Measurements from ENCODE around the gene CTDSP2. TPM values are rescaled to one million over a fixed set of nuclear protein-coding genes. Genes with fewer than 3 reads are reported as not detected.

CTDSP2 gene
- polyA plus RNA-seq, 2 of the 4 experiments (the other 2 are of a cell fraction): 31.3 to 87.7 TPM

GRCh38 chr12:57808351-57808750, 38.2 kb downstream of the CTDSP2 start:
- ATAC-seq (no peak), DNase-seq (ENCODE audit: low read depth in 1 of 2, low spot score in 1 of 2) (no peak), FAIRE-seq (no peak)
- Histone ChIP-seq H3K4me3 (no peak overlapping the region), H3K9me3 (no peaks in the 10 kb centered on the region), H3K27ac (no peak overlapping the region), H3K4me2 (no peak overlapping the region), H3K4me1 (peaks cover 11% of the 10 kb centered on the region)
- CTCF ChIA-PET: interaction anchor here (0.6 to 1.7 kb wide), 5 partner anchors 24 to 94 kb away, joined by 3 to 6 read pairs (median 4); partner anchors contain the start of gene TSFM
- POLR2A ChIA-PET: no interaction called here
- WGBS (ENCODE audit: missing lambda C conversion rate): 68% methylated on average over 5 of the region's 5 CpGs
- TF ChIP-seq PHF8 (IDR thresholded peaks at IDR 0.05; ENCODE audit: borderline replicate concordance, low read depth): no peak
- TF ChIP-seq, protein P1, sequence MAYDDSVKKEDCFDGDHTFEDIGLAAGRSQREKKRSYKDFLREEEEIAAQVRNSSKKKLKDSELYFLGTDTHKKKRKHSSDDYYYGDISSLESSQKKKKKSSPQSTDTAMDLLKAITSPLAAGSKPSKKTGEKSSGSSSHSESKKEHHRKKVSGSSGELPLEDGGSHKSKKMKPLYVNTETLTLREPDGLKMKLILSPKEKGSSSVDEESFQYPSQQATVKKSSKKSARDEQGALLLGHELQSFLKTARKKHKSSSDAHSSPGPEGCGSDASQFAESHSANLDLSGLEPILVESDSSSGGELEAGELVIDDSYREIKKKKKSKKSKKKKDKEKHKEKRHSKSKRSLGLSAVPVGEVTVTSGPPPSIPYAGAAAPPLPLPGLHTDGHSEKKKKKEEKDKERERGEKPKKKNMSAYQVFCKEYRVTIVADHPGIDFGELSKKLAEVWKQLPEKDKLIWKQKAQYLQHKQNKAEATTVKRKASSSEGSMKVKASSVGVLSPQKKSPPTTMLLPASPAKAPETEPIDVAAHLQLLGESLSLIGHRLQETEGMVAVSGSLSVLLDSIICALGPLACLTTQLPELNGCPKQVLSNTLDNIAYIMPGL (CRISPR knock-in tag; IDR thresholded peaks at IDR 0.05; ENCODE audit: borderline replicate concordance): no peak
- TF ChIP-seq CEBPB (IDR thresholded peaks at IDR 0.05): no peak
- TF ChIP-seq, protein P2, sequence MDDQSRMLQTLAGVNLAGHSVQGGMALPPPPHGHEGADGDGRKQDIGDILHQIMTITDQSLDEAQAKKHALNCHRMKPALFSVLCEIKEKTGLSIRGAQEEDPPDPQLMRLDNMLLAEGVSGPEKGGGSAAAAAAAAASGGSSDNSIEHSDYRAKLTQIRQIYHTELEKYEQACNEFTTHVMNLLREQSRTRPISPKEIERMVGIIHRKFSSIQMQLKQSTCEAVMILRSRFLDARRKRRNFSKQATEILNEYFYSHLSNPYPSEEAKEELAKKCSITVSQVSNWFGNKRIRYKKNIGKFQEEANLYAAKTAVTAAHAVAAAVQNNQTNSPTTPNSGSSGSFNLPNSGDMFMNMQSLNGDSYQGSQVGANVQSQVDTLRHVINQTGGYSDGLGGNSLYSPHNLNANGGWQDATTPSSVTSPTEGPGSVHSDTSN (IDR thresholded peaks at IDR 0.05): no peak
- no peak for TF ChIP-seq FOSB (CRISPR knock-in tag; IDR thresholded peaks at IDR 0.05)
- TF ChIP-seq, protein P3, sequence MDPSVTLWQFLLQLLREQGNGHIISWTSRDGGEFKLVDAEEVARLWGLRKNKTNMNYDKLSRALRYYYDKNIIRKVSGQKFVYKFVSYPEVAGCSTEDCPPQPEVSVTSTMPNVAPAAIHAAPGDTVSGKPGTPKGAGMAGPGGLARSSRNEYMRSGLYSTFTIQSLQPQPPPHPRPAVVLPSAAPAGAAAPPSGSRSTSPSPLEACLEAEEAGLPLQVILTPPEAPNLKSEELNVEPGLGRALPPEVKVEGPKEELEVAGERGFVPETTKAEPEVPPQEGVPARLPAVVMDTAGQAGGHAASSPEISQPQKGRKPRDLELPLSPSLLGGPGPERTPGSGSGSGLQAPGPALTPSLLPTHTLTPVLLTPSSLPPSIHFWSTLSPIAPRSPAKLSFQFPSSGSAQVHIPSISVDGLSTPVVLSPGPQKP (IDR thresholded peaks at IDR 0.05; ENCODE audit: low read depth, low read length): no peak
- no peak for TF ChIP-seq FOSL2 (IDR thresholded peaks at IDR 0.05)
- TF ChIP-seq FOSL2 (CRISPR knock-in tag; IDR thresholded peaks at IDR 0.05): no peak
- TF ChIP-seq BHLHE40 (IDR thresholded peaks at IDR 0.05; ENCODE audit: low read depth, low read length): no peak
- TF ChIP-seq, protein P4, sequence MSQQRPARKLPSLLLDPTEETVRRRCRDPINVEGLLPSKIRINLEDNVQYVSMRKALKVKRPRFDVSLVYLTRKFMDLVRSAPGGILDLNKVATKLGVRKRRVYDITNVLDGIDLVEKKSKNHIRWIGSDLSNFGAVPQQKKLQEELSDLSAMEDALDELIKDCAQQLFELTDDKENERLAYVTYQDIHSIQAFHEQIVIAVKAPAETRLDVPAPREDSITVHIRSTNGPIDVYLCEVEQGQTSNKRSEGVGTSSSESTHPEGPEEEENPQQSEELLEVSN (IDR thresholded peaks at IDR 0.05; ENCODE audit: borderline replicate concordance, low read depth): no peak
- TF ChIP-seq, protein P5, sequence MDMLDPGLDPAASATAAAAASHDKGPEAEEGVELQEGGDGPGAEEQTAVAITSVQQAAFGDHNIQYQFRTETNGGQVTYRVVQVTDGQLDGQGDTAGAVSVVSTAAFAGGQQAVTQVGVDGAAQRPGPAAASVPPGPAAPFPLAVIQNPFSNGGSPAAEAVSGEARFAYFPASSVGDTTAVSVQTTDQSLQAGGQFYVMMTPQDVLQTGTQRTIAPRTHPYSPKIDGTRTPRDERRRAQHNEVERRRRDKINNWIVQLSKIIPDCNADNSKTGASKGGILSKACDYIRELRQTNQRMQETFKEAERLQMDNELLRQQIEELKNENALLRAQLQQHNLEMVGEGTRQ (IDR thresholded peaks at IDR 0.05): no peak
- no peak for TF ChIP-seq ESRRA (IDR thresholded peaks at IDR 0.05; ENCODE audit: borderline replicate concordance, low read length)
- TF ChIP-seq TFCP2L1 (CRISPR knock-in tag; IDR thresholded peaks at IDR 0.05): no peak
- no peak for TF ChIP-seq POLR2AphosphoS2 (conservative IDR thresholded peaks at IDR 0.05; ENCODE audit: low read length)
- no peak for TF ChIP-seq RFX5 (IDR thresholded peaks at IDR 0.05)
- no peak for TF ChIP-seq NPAS2 (CRISPR knock-in tag; IDR thresholded peaks at IDR 0.05; ENCODE audit: borderline replicate concordance)
- no peak for TF ChIP-seq NR3C1 (IDR thresholded peaks at IDR 0.05)
- no peak for TF ChIP-seq CHD2 (IDR thresholded peaks at IDR 0.05; ENCODE audit: low read length, partially characterized antibody)
- TF ChIP-seq BCL3 (IDR thresholded peaks at IDR 0.05): no peak
- no peak for TF ChIP-seq TP53 (CRISPR knock-in tag; IDR thresholded peaks at IDR 0.05)
- TF ChIP-seq MAZ (IDR thresholded peaks at IDR 0.05; ENCODE audit: borderline replicate concordance, low read depth, low read length): no peak
